ENCODE measurements around the gene CGREF1.
A peak's percentile ranks its signal among the peaks of the same experiment; 100 is the strongest.

GRCh38 chr2:27100036-27100435 lies 18.9 kb downstream of the CGREF1 start:
- peak; percentile 37; the same call in 1 of the 2 replicates for TF ChIP-seq CTCF (conservative IDR thresholded peaks at IDR 0.05; ENCODE audit: low read length)
- TF ChIP-seq EZH2phosphoT487 (IDR thresholded peaks at IDR 0.05; ENCODE audit: borderline replicate concordance, low read depth, low read length): no peak
